Measurements from ENCODE around the gene SH3BP4.
"Not testable (repeated sequence)": the region's sequence is repeated elsewhere in the genome, so short reads cannot be mapped to it uniquely, and the experiment has no call there.

Gene SH3BP4

GRCh38 chr2:234999740-235000425, 48.1 kb downstream of the SH3BP4 start:
- DNase-seq: no peak

- DNase-seq: no peak
Observed at GRCh38 chr2:235000426-235001236, 48.8 kb downstream of the SH3BP4 start.

- DNase-seq: no peak
Observed at GRCh38 chr2:235001237-235002133, 49.7 kb downstream of the SH3BP4 start.

GRCh38 chr2:235002198-235003095, 50.6 kb downstream of the SH3BP4 start:
- DNase-seq: no peak

- no peak for DNase-seq
Observed at GRCh38 chr2:235003096-235003775, 51.4 kb downstream of the SH3BP4 start.

- DNase-seq: no peak
Observed at GRCh38 chr2:235004329-235004903, 52.6 kb downstream of the SH3BP4 start.

GRCh38 chr2:235005023-235005422, 53.2 kb downstream of the SH3BP4 start:
- DNase-seq: no peak

- no peak for DNase-seq
Observed at GRCh38 chr2:235005603-235006259, 53.9 kb downstream of the SH3BP4 start.

- DNase-seq: no peak
Observed at GRCh38 chr2:235006461-235006860, 54.6 kb downstream of the SH3BP4 start.

GRCh38 chr2:235006986-235007385, 55.2 kb downstream of the SH3BP4 start:
- no peak for DNase-seq

GRCh38 chr2:235007664-235008457, 56.0 kb downstream of the SH3BP4 start:
- DNase-seq: no peak

GRCh38 chr2:235008584-235009044, 56.8 kb downstream of the SH3BP4 start:
- no peak for DNase-seq

GRCh38 chr2:235009081-235009480, 57.3 kb downstream of the SH3BP4 start:
- DNase-seq: no peak

- DNase-seq: no peak
Observed at GRCh38 chr2:235010117-235010714, 58.4 kb downstream of the SH3BP4 start.

- no peak for DNase-seq
Observed at GRCh38 chr2:235011607-235011928, 59.8 kb downstream of the SH3BP4 start.

GRCh38 chr2:235011929-235012631, 60.3 kb downstream of the SH3BP4 start:
- DNase-seq: no peak

- no peak for DNase-seq
Observed at GRCh38 chr2:235017441-235017840, 65.6 kb downstream of the SH3BP4 start.

GRCh38 chr2:235018838-235019237, 67.0 kb downstream of the SH3BP4 start:
- DNase-seq: no peak

GRCh38 chr2:235020141-235020540, 68.3 kb downstream of the SH3BP4 start:
- DNase-seq: not testable (repeated sequence)

Measured in activated naive CD4-positive, alpha-beta T cell treated with Interleukin-2 at 50 U/mL for 16 hours (primary cell).